Astrocyte (in vitro differentiated cells and primary cell): Measurements from ENCODE around the gene TRIO. TPM values are rescaled to one million over a fixed set of nuclear protein-coding genes. Genes with fewer than 3 reads are reported as not detected.

Experiments
- DNase-seq: peaks from one replicate; pipeline ENCODE4 v3.0.0-alpha.2; 2010; ENCODE audit warnings: low read depth
- FAIRE-seq: peaks from 2 replicates; lab custom pipeline; 2011; peaks lifted over from hg19 to GRCh38; lab: Jason Lieb, UNC
- H2AFZ ChIP-seq: 2 replicates; pipeline ENCODE4 v1.6.0; 2012; ENCODE audit warnings: low read depth, low read length, inconsistent platforms
- H3K27ac ChIP-seq: 2 replicates; pipeline ENCODE4 v1.5.1; 2011; ENCODE audit warnings: low read depth, low read length, inconsistent platforms
- H3K27me3 ChIP-seq: 2 replicates; pipeline ENCODE4 v1.6.0; 2011; ENCODE audit warnings: low read length, inconsistent platforms; ENCODE audit not compliant: insufficient read depth
- H3K36me3 ChIP-seq: 2 replicates; pipeline ENCODE4 v1.5.1; 2011; ENCODE audit warnings: low read length, inconsistent platforms; ENCODE audit not compliant: insufficient read depth
- H3K4me1 ChIP-seq: 2 replicates; pipeline ENCODE4 v1.5.1; 2011; ENCODE audit warnings: low read length, inconsistent platforms; ENCODE audit not compliant: insufficient read depth
- H3K4me2 ChIP-seq: 2 replicates; pipeline ENCODE4 v1.6.0; 2012; ENCODE audit warnings: low read length, inconsistent platforms
- H3K4me3 ChIP-seq: 2 replicates; pipeline ENCODE4 v1.5.1; 2011; ENCODE audit warnings: low read depth, mild to moderate bottlenecking, low read length, inconsistent platforms; ENCODE audit not compliant: insufficient read depth
- H3K79me2 ChIP-seq: 2 replicates; pipeline ENCODE4 v1.6.0; 2012; ENCODE audit warnings: mild to moderate bottlenecking, low read length, inconsistent platforms; ENCODE audit not compliant: insufficient read depth
- H3K9ac ChIP-seq: 2 replicates; pipeline ENCODE4 v1.6.0; 2012; ENCODE audit warnings: mild to moderate bottlenecking, low read length, inconsistent platforms
- H3K9me3 ChIP-seq: 2 replicates; pipeline ENCODE4 v1.5.1; 2012; ENCODE audit warnings: low read depth, mild to moderate bottlenecking, low read length, inconsistent platforms; ENCODE audit not compliant: insufficient read depth
- H4K20me1 ChIP-seq: 2 replicates; pipeline ENCODE4 v1.6.0; 2012; ENCODE audit warnings: low read length, inconsistent platforms; ENCODE audit not compliant: insufficient read depth
- H3K27ac Mint-ChIP-seq: one replicate; pipeline ENCODE4 v1.8.0; 2021; ENCODE audit warnings: mild to moderate bottlenecking, mixed read lengths; ENCODE audit not compliant: unreplicated experiment
- H3K27me3 Mint-ChIP-seq: one replicate; pipeline ENCODE4 v1.8.0; 2021; ENCODE audit warnings: low read depth, mixed read lengths; ENCODE audit not compliant: unreplicated experiment
- H3K36me3 Mint-ChIP-seq: one replicate; pipeline ENCODE4 v1.8.0; 2021; ENCODE audit warnings: low read depth, mixed read lengths; ENCODE audit not compliant: unreplicated experiment
- H3K4me1 Mint-ChIP-seq: one replicate; pipeline ENCODE4 v1.8.0; 2021; ENCODE audit warnings: low read depth, mixed read lengths; ENCODE audit not compliant: unreplicated experiment
- H3K4me3 Mint-ChIP-seq: one replicate; pipeline ENCODE4 v1.8.0; 2021; ENCODE audit warnings: mild to moderate bottlenecking, moderate library complexity, mixed read lengths; ENCODE audit not compliant: unreplicated experiment
- H3K9me3 Mint-ChIP-seq: one replicate; pipeline ENCODE4 v1.8.0; 2021; ENCODE audit warnings: mild to moderate bottlenecking, mixed read lengths; ENCODE audit not compliant: unreplicated experiment
- EZH2 ChIP-seq: IDR thresholded peaks from 2 replicates; pipeline ENCODE4 v1.6.1; 2012; ENCODE audit warnings: mild to moderate bottlenecking, low read length, inconsistent platforms; ENCODE audit not compliant: insufficient read depth
- total RNA-seq: library from RNA; stranded (reverse); gene quantifications from 2 replicates; pipeline ENCODE4 v1.2.1, GENCODE V29; 2021
- TF ChIP-seq, protein P1 (sequence below): IDR thresholded peaks from 2 replicates; pipeline ENCODE4 v1.5.1; 2011; ENCODE audit warnings: low read depth, mild to moderate bottlenecking, inconsistent platforms, low read length, moderate library complexity; ENCODE audit not compliant: insufficient read depth

Gene TRIO
- total RNA-seq, 1 donor from 2014 or later: 347 TPM

DNA sequence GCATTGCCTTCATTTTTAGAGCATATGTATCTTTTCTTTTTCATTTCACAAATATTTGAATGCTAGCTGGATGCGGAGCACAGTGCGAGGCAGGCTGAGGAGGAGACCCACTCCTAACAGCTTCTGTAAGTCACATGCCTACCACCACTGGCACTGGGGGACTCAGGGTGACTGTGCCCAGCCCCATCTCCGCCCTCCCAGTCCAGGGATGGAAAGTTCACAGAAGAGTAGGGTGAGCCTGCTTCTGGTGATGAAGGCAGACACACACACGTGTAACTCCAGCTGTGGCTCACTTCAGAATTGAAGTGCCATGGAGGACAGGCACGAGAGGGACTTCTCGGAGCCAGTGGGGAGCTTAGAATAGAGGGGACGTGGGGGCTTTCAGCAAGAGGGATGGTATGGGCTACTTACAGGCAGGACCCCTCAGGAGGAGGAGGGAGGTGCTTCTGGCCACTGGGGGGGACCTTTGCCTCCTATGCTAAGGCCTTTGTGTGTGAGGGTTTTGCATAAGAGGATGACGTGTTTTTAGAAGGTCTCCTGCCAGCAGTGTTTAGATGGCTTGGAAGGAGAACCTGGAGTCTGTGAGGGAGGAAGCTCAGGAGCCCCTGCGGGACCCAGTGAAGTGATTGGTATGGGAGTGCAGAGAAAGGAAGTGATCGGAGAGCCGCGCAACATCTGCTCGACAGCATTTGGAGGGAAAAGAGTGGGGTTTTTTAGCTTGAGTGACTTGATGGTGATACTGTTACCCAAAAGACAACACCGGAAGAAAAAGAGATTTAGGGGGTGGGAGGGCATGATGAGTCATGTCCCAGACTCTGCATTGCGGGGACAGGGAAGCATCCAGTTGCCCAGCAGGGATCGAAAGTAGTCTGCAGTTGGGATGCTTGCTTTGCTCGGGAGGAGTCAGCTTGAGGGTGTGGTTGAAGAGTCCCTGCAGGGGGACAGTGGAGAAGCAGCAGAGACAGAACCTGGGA is 274.9 kb downstream of the TRIO start:
- no peaks in the 10 kb centered on the region for H3K27me3 Mint-ChIP-seq
- FAIRE-seq (no peak), DNase-seq (peak; percentile 57)
- H3K27ac ChIP-seq: peak overlapping the region; percentile 95
- no peaks in the 10 kb centered on the region for H3K9me3 ChIP-seq
- H3K4me2 ChIP-seq: peak overlapping the region; percentile 53
- H3K36me3 Mint-ChIP-seq: peaks cover 22% of the 10 kb centered on the region
- peaks cover 75% of the 10 kb centered on the region for H3K4me1 ChIP-seq
- no peaks in the 10 kb centered on the region for H3K9me3 Mint-ChIP-seq
- TF ChIP-seq, protein P1, sequence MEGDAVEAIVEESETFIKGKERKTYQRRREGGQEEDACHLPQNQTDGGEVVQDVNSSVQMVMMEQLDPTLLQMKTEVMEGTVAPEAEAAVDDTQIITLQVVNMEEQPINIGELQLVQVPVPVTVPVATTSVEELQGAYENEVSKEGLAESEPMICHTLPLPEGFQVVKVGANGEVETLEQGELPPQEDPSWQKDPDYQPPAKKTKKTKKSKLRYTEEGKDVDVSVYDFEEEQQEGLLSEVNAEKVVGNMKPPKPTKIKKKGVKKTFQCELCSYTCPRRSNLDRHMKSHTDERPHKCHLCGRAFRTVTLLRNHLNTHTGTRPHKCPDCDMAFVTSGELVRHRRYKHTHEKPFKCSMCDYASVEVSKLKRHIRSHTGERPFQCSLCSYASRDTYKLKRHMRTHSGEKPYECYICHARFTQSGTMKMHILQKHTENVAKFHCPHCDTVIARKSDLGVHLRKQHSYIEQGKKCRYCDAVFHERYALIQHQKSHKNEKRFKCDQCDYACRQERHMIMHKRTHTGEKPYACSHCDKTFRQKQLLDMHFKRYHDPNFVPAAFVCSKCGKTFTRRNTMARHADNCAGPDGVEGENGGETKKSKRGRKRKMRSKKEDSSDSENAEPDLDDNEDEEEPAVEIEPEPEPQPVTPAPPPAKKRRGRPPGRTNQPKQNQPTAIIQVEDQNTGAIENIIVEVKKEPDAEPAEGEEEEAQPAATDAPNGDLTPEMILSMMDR: no peak
- TF ChIP-seq EZH2: no peak
- no peaks in the 10 kb centered on the region for H3K27me3 ChIP-seq
- peak overlapping the region; percentile 52 for H3K4me3 Mint-ChIP-seq
- peaks cover 74% of the 10 kb centered on the region for H4K20me1 ChIP-seq
- peaks cover 52% of the 10 kb centered on the region for H3K4me1 Mint-ChIP-seq
- H3K36me3 ChIP-seq: peaks cover 60% of the 10 kb centered on the region
- peak overlapping the region; percentile 80 for H3K27ac Mint-ChIP-seq
- peak overlapping the region; percentile 69 for H3K9ac ChIP-seq
- peak overlapping the region; percentile 1 for H3K4me3 ChIP-seq
- peaks cover 78% of the 10 kb centered on the region for H3K79me2 ChIP-seq
- no peak overlapping the region for H2AFZ ChIP-seq

DNA sequence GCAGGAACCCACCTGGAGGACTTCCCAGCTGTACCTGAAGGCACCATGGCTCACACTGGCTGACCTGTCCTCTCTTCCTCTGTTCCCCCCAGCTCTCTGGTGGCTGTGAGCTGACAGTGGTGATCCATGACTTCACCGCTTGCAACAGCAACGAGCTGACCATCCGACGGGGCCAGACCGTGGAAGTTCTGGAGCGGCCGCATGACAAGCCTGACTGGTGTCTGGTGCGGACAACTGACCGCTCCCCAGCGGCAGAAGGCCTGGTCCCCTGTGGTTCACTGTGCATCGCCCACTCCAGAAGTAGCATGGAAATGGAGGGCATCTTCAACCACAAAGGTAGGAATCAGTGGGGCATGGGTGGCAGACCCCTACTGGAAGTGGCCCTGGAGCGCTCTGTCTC is 276.5 kb downstream of the TRIO start:
- H3K79me2 ChIP-seq: peaks cover 78% of the 10 kb centered on the region

More for the DNA sequence above, 276.5 kb downstream of the TRIO start:
- Mint-ChIP-seq H3K27ac (no peak overlapping the region), H3K27me3 (no peaks in the 10 kb centered on the region), H3K36me3 (peaks cover 19% of the 10 kb centered on the region), H3K4me1 (peaks cover 62% of the 10 kb centered on the region), H3K9me3 (no peaks in the 10 kb centered on the region), H3K4me3 (no peak overlapping the region)
- Histone ChIP-seq H3K27me3 (no peaks in the 10 kb centered on the region), H3K9ac (no peak overlapping the region), H3K36me3 (peaks cover 53% of the 10 kb centered on the region), H3K9me3 (no peaks in the 10 kb centered on the region), H4K20me1 (peaks cover 79% of the 10 kb centered on the region), H3K27ac (peak overlapping the region; percentile 41), H3K4me2 (peak overlapping the region; percentile 3), H2AFZ (no peak overlapping the region), H3K4me3 (no peak overlapping the region), H3K4me1 (peaks cover 70% of the 10 kb centered on the region)
- FAIRE-seq (no peak), DNase-seq (no peak)
- TF ChIP-seq, protein P1: no peak
- no peak for TF ChIP-seq EZH2
